MM.1S (cell line): ENCODE data around the gene SYT1.

Experiments
- DNase-seq: peaks from one replicate; pipeline ENCODE4 v3.0.0-alpha.2; 2015
- H2AFZ ChIP-seq: fragments of 300-600 bp; sonication (generic); 2 replicates; pipeline ENCODE4 v1.6.0; 2016; ENCODE audit warnings: antibody characterized with exemption, low read length
- H3F3A ChIP-seq: fragments of 300-600 bp; sonication (generic); 2 replicates; pipeline ENCODE4 v1.6.1; 2016; ENCODE audit warnings: mild to moderate bottlenecking, antibody characterized with exemption, low read length, moderate library complexity, mixed read lengths; ENCODE audit not compliant: insufficient read depth
- H3K27ac ChIP-seq: fragments of 300-600 bp; sonication (generic); 2 replicates; pipeline ENCODE4 v1.5.1; 2016; ENCODE audit warnings: mild to moderate bottlenecking, low read length
- H3K27me3 ChIP-seq: fragments of 300-600 bp; sonication (generic); replicated peaks from 2 replicates; pipeline ENCODE4 v1.6.0; 2016; ENCODE audit warnings: low read length; ENCODE audit not compliant: insufficient read depth
- H3K36me3 ChIP-seq: fragments of 300-600 bp; sonication (generic); replicated peaks from 2 replicates; pipeline ENCODE4 v1.6.1; 2016; ENCODE audit warnings: mild to moderate bottlenecking, low read length, mixed read lengths; ENCODE audit not compliant: insufficient read depth
- H3K4me1 ChIP-seq: fragments of 300-600 bp; sonication (generic); 2 replicates; pipeline ENCODE4 v1.6.1; 2016; ENCODE audit warnings: low read length, mixed read lengths
- H3K4me2 ChIP-seq: fragments of 300-600 bp; sonication (generic); 2 replicates; pipeline ENCODE4 v1.6.0; 2016; ENCODE audit warnings: low read depth, low read length
- H3K4me3 ChIP-seq: fragments of 300-600 bp; sonication (generic); 2 replicates; pipeline ENCODE4 v1.5.1; 2016; ENCODE audit warnings: low read length, mixed read lengths
- H3K79me2 ChIP-seq: fragments of 300-600 bp; sonication (generic); 2 replicates; pipeline ENCODE4 v1.6.1; 2016; ENCODE audit warnings: mixed run types, low read length, mixed read lengths
- H3K9ac ChIP-seq: fragments of 300-600 bp; sonication (generic); 2 replicates; pipeline ENCODE4 v1.6.1; 2016; ENCODE audit warnings: low read length, mixed read lengths
- H3K9me2 ChIP-seq: fragments of 300-600 bp; sonication (generic); replicated peaks from 2 replicates; pipeline ENCODE4 v1.6.1; 2016; ENCODE audit warnings: mild to moderate bottlenecking, low read length, mixed read lengths; ENCODE audit not compliant: insufficient read depth
- H3K9me3 ChIP-seq: fragments of 300-600 bp; sonication (generic); replicated peaks from 2 replicates; pipeline ENCODE4 v1.6.1; 2016; ENCODE audit warnings: mild to moderate bottlenecking, low read length, mixed read lengths; ENCODE audit not compliant: insufficient read depth
- H4K20me1 ChIP-seq: fragments of 300-600 bp; sonication (generic); 2 replicates; pipeline ENCODE4 v1.6.1; 2016; ENCODE audit warnings: mild to moderate bottlenecking, low read length, moderate library complexity, mixed read lengths; ENCODE audit not compliant: insufficient read depth
- CTCF ChIP-seq: fragments of 300-600 bp; sonication (generic); IDR thresholded peaks from 2 replicates; pipeline ENCODE4 v1.5.1; 2016; ENCODE audit warnings: antibody characterized with exemption, low read length, mixed read lengths
- EZH2 ChIP-seq: fragments of 300-600 bp; sonication (generic); optimal IDR thresholded peaks from 2 replicates; pipeline ENCODE3; 2017; ENCODE audit warnings: low read depth, mild to moderate bottlenecking, antibody characterized with exemption, low read length, mixed read lengths
- EZH2phosphoT487 ChIP-seq: fragments of 300-600 bp; sonication (generic); IDR thresholded peaks from 2 replicates; pipeline ENCODE4 v1.6.1; 2018; ENCODE audit warnings: antibody characterized with exemption, low read length

Gene SYT1

GRCh38 chr12:79329933-79330332, 465.4 kb downstream of the SYT1 start:
- no peak for DNase-seq

GRCh38 chr12:79331870-79332269, 467.3 kb downstream of the SYT1 start:
- no peak overlapping the region for H3K9ac ChIP-seq
- H3K27ac ChIP-seq, result no peak overlapping the region
- no peak overlapping the region for H3K4me3 ChIP-seq
- H3K4me1 ChIP-seq, result no peaks in the 10 kb centered on the region
- no peaks in the 10 kb centered on the region for H3F3A ChIP-seq
- TF ChIP-seq EZH2 (no peak), EZH2phosphoT487 (no peak), CTCF (no peak)
- no peak for DNase-seq
- no peaks in the 10 kb centered on the region for H3K9me2 ChIP-seq
- no peak overlapping the region for H3K4me2 ChIP-seq
- H3K79me2 ChIP-seq, result no peaks in the 10 kb centered on the region
- H2AFZ ChIP-seq, result no peak overlapping the region
- H4K20me1 ChIP-seq, result no peaks in the 10 kb centered on the region
- no peaks in the 10 kb centered on the region for H3K36me3 ChIP-seq
- H3K27me3 ChIP-seq, result no peaks in the 10 kb centered on the region
- no peaks in the 10 kb centered on the region for H3K9me3 ChIP-seq

More at GRCh38 chr12:79329933-79330332, 465.4 kb downstream of the SYT1 start:
- no peak overlapping the region for H3K4me3 ChIP-seq
- H3K27me3 ChIP-seq, result no peaks in the 10 kb centered on the region
- no peaks in the 10 kb centered on the region for H3K79me2 ChIP-seq
- no peak overlapping the region for H3K9ac ChIP-seq
- no peak overlapping the region for H3K27ac ChIP-seq
- no peak for TF ChIP-seq EZH2
- TF ChIP-seq EZH2phosphoT487, result no peak
- TF ChIP-seq CTCF, result no peak
- H3K4me2 ChIP-seq, result no peak overlapping the region
- H3F3A ChIP-seq, result no peaks in the 10 kb centered on the region
- H3K36me3 ChIP-seq, result no peaks in the 10 kb centered on the region
- no peak overlapping the region for H2AFZ ChIP-seq
- H3K9me2 ChIP-seq, result no peaks in the 10 kb centered on the region
- H3K4me1 ChIP-seq, result no peaks in the 10 kb centered on the region
- H4K20me1 ChIP-seq, result no peaks in the 10 kb centered on the region
- no peaks in the 10 kb centered on the region for H3K9me3 ChIP-seq

- Histone ChIP-seq H3K79me2 (no peaks in the 10 kb centered on the region), H4K20me1 (no peaks in the 10 kb centered on the region), H3K27me3 (no peaks in the 10 kb centered on the region), H3K9me3 (no peaks in the 10 kb centered on the region), H3K4me1 (no peaks in the 10 kb centered on the region), H3K9me2 (no peaks in the 10 kb centered on the region), H3K36me3 (no peaks in the 10 kb centered on the region), H3K9ac (no peak overlapping the region), H2AFZ (no peak overlapping the region), H3K27ac (no peak overlapping the region), H3K4me3 (no peak overlapping the region), H3K4me2 (no peak overlapping the region), H3F3A (no peaks in the 10 kb centered on the region)
- TF ChIP-seq EZH2, result no peak
- TF ChIP-seq EZH2phosphoT487, result no peak
- no peak for TF ChIP-seq CTCF
- DNase-seq, result no peak
These were observed 468.6 kb downstream of the SYT1 start for GRCh38 chr12:79333144-79333543.
